ENCODE results near the gene SEMA3A.

Gene SEMA3A

GRCh38 chr7:84013616-84014240 is 180.9 kb downstream of the SEMA3A start:
- no peak for DNase-seq (ENCODE audit: low read depth)

- DNase-seq (ENCODE audit: low read depth): no peak
Observed at GRCh38 chr7:84009782-84010181, 184.8 kb downstream of the SEMA3A start.

- DNase-seq (ENCODE audit: low read depth): no peak
Observed at GRCh38 chr7:84009051-84009450, 185.5 kb downstream of the SEMA3A start.

- DNase-seq (ENCODE audit: low read depth): no peak
Observed at GRCh38 chr7:84003191-84003590, 191.4 kb downstream of the SEMA3A start.

- DNase-seq (ENCODE audit: low read depth): no peak
Observed at GRCh38 chr7:84002348-84002747, 192.2 kb downstream of the SEMA3A start.

DNA sequence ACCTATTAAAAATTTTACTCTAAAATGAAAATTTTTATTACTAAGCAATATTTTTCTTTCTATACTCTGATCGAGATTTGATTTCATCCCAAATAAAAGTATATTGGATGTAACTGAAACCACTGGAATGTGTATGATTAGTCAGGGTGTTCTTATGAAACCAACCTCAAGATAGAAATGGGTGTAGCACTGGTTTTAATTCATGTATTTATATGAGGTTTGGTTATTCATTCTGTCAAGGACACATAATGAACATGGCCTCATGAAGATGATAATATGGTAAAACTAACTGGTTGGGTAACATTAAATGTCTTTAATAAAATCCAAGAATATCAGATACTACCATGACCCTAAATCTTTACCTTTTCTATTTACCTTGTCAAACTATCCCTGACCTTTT is 197.7 kb downstream of the SEMA3A start:
- DNase-seq (ENCODE audit: low read depth): no peak

DNA sequence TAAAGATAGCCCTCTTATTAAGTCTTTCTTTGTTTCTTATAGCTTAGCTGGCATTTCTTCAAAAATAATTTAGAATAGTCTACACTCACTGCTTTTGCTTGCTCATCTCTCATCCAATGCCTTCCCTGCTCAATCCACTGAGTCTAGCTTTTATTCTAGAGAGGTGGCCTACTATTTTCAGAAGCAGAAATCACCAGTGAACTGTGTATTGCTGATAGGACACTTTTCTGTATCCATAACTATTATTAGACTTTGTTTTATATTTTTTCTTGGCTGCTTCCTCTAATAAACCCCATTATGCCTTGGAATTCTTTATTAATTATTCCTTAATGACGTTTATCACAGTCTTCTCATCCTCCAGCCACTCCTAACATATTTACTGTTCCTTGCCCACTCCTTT is 206.8 kb downstream of the SEMA3A start:
- no peak for DNase-seq (ENCODE audit: low read depth)

GRCh38 chr7:83985821-83986220 is 208.8 kb downstream of the SEMA3A start:
- DNase-seq (ENCODE audit: low read depth): no peak

DNA sequence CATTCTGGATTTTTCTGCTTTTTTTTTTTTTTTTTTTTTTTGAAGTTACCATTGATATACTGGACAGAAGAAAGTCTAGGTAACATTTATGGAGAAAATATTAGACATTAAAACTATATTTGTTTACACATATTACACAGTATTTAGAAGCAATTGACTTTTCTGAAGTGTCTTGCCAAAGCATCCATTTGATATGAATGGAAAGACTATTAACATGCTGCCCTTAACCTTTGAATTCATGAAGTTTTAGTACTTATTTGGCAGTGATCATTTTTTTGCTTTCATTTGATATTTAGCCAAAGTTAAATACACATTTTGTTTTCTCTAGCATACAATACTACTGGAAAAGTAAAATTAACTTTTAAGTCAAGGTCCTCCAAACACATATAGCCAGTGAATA is 210.0 kb downstream of the SEMA3A start:
- no peak for DNase-seq (ENCODE audit: low read depth)

DNA sequence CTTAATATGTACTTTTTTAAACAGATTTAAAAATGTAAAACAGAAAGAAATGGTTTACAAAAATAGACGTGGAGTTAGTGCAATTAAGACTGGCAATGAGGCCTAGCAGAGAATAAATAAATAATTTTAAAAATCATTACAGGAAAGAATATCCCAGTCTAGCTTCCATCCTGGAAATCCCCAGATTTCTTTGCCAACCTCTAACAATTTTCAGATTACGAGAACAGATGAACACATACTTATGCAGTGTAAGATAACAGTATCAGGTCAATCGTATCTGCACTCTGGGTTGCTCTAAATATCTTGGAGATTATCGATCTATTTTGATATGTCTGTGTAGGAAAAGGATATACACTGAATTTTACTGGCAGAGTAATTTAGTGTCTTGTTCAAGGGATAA is 210.5 kb downstream of the SEMA3A start:
- no peak for DNase-seq (ENCODE audit: low read depth)

GRCh38 chr7:83983606-83984005 is 211.0 kb downstream of the SEMA3A start:
- no peak for DNase-seq (ENCODE audit: low read depth)

DNA sequence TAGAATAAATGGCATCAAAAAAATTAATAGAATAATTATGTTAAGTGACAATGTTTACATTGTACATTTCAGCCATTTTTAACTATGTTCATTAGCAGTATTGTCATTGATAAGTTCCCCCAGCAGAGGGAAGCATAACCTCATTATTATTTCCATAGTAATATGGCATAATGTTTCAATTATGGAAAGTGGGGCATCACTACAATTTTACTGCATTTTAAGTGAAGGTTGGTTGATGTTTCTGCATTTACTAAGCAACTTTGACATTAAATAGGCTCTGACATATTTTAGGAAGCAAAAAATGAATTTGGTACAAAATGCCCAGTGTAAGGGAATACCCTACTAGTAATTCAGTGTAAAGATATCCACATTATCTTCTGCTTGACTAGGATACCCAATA is 218.3 kb downstream of the SEMA3A start:
- no peak for DNase-seq (ENCODE audit: low read depth)

DNA sequence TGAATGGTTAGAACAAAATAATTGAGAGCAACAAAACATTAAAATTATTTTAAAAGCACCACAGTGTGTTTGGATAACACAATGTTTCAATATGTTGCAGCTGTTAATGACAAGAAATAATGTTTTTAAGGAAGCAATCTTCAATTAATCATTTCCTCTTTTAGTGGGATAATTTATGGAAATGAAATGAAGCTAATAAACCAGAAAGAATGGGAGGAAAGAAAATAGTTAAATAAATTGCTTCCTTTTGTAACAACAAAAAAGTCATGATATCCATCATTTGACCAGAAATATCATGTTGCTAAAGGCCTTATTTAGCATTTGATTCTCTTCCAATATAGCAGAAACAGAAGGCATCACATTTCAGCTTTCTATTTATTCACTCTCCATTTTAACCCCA is 224.5 kb downstream of the SEMA3A start:
- no peak for DNase-seq (ENCODE audit: low read depth)

DNA sequence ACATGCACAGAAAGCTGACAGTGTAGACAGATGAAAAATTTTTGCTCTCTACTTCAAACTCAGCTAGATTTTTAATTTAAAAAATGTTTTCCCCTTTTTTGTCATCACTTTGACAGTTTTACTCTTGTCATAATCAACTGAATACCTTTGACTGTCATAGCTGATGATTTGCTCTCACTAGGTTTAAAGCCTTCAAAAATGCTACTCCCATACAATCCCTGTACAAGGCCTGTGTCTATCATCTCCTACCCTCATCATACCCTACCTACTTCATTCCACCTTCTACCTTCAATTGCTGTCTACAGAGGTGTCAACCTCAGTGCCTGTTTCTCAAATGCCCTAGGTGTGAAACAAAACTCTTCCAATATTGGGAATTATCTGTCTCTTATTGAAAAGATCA is 230.3 kb downstream of the SEMA3A start:
- no peak for DNase-seq (ENCODE audit: low read depth)

DNA sequence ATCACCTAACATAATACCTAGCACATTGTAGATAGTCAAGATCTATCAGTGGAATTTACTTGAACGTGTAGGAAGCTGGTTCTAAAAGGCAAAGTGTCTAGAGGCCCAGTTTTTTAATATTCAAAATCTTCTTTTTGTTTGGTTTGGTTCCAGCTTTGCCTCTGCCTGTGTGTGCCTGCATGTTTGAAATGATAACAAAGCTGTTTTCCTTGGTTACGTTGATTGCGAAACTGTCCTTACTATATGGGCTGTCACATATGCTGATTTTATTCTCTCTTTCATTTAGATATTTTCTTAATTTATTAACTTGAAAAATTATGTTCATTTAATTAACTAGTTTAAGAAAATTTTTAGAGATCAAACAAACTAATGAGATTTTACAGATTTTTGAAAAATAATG is 237.3 kb downstream of the SEMA3A start:
- no peak for DNase-seq (ENCODE audit: low read depth)

GRCh38 chr7:83956104-83956503 is 238.5 kb downstream of the SEMA3A start:
- DNase-seq (ENCODE audit: low read depth): no peak

GRCh38 chr7:83952236-83952635 is 242.4 kb downstream of the SEMA3A start:
- DNase-seq (ENCODE audit: low read depth): no peak

DNA sequence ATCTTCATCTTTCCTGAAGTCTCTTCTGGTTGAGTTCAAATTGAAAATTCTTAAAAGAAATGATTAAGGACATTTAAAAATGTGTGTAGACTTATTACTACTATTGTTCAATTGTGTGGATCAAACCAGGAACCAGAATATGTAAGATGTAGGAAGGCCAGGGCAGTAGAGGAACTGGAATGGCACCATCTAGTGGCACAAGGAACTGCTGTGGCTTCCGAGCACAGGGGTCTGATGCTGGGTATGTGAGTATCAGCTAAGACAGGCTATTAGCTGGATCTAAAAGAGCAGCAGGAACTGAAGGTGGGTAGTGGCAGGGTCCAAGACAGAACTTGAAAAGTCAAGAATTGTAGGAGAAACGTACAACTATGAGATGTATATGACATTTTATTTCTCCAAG is 247.3 kb downstream of the SEMA3A start:
- no peak for DNase-seq (ENCODE audit: low read depth)

DNA sequence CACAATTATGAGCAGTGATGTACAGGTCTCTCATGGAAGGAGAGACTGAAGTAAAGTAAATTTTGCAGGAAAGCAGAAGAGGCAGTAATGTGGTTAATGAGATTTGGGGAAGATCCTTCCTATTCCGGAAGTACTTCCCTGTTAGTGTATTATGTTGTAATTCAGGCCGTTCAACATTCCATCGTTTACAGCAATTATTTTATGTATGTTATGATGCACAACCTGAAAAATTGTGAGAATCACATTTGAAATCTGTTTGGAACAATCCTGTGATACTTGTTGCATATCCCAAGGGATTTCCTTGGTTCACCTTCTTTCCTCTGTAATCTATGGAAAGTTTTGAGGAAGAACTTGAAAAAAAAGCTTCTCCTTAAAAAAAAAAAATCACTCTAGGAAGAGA is 247.8 kb downstream of the SEMA3A start:
- DNase-seq (ENCODE audit: low read depth): no peak

DNA sequence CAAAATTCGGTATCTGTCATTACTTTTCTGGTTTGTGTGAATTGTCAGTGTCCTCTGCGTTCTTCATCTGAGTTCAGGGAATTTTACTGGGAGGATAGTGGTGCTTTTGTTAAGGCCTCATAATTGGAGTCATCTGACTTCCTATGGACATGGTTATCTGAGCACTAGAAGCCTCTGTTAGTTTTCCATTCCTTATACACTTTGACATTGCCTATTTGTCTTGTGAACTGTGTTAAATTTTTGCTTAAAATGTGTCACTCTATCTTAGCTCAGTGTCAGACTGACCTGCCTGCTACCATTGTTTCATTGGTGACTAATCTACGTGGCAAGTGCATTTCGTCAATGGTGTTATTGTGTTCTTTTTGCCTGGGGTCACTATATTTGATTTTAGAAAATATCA is 253.3 kb downstream of the SEMA3A start:
- no peak for DNase-seq (ENCODE audit: low read depth)

DNA sequence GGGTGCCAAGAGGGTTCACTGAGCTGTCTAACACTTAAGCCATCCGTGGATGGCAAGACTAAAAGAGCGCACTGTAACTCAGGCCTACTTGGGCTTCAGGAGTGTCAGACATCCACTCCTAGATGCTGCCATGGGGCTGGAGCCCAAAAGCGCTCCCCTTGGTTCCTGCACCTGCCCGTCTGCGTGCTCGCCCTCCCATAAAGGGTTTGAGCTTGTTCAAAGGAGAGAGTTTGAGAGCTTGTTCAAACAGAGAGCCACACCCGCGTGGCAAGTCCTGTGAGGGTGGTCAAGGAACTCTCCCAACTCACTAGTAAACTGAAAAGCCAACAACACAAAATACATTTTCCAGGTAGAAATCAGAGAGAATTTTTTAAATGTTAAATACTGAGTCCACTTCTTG is 256.7 kb downstream of the SEMA3A start:
- DNase-seq (ENCODE audit: low read depth): no peak

DNA sequence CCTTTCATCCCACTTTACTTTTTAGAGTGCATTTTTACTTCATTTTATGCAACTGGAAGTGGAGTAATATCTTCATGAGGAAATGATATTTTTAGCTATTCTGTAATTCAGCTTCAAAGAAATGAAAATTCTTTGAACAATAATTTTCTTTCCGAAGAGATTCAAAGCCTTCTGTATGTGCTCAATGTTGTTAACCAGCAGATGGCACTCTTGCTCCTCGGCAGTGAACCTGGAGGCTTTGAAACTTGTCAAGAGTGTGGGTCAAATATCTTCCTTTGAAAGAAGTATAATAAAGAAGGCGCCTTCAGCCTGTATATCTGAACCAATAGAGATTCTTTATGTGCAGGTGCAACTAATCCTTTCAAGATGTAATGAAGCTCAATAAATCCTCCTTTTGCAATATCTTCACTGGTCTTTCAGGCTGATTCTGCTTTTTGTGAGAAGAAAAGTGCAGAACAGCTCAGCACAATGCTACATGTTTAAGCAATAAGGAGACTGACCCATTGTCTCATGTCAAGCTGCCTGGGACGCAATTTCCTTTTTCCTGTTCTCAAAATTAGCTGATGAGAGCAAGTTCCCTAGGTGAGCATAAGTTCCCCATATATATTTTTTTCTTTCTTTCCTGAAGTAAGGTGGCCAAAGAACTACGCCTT is 258.4 kb downstream of the SEMA3A start:
- peak; percentile 12 for DNase-seq (ENCODE audit: low read depth)

- no peak for DNase-seq (ENCODE audit: low read depth)
Observed at GRCh38 chr7:83934118-83934734, 260.4 kb downstream of the SEMA3A start.

DNA sequence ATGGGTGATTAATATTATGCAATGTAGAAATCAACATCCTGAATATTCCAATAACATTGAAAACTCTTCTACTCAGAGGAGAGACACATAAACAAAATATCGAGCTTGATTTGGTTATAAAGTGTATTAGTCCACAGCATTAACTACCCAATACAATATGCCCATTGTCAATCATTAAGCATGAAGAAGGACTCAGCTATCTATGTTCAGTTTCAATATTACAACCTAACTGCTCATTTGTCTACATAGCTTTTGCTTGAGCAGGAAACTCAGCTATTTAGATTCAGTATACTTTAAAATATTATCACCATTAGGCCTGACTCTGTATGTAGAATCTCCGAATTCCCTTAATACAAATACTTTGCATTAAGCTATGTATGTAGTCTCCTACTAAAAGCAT is 262.6 kb downstream of the SEMA3A start:
- DNase-seq (ENCODE audit: low read depth): no peak
